ENCODE data around the gene MARVELD3.

Gene MARVELD3

GRCh38 chr16:71623597-71623996 is 2.4 kb upstream of the MARVELD3 start:
- no peak for DNase-seq

GRCh38 chr16:71625113-71625850 is 702 bp upstream of the MARVELD3 start:
- no peak for DNase-seq

- DNase-seq = no peak
Observed at GRCh38 chr16:71626858-71627213, 852 bp downstream of the MARVELD3 start.

- DNase-seq = no peak
Observed at GRCh38 chr16:71627731-71628181, 1.8 kb downstream of the MARVELD3 start.

- no peak for DNase-seq
Observed at GRCh38 chr16:71628810-71629209, 2.8 kb downstream of the MARVELD3 start.

GRCh38 chr16:71629278-71630016 is 3.5 kb downstream of the MARVELD3 start:
- peak; percentile 71 for DNase-seq

- DNase-seq = no peak
Observed at GRCh38 chr16:71630808-71631207, 4.8 kb downstream of the MARVELD3 start.

GRCh38 chr16:71631776-71632175 is 5.8 kb downstream of the MARVELD3 start:
- no peak for DNase-seq

GRCh38 chr16:71635632-71636031 is 9.6 kb downstream of the MARVELD3 start:
- no peak for DNase-seq

GRCh38 chr16:71637398-71637797 is 11.4 kb downstream of the MARVELD3 start:
- DNase-seq = no peak

GRCh38 chr16:71645450-71645849 is 19.5 kb downstream of the MARVELD3 start:
- peak; percentile 30 for DNase-seq

- no peak for DNase-seq
Observed at GRCh38 chr16:71647391-71647790, 21.4 kb downstream of the MARVELD3 start.

GRCh38 chr16:71648162-71648561 is 22.2 kb downstream of the MARVELD3 start:
- DNase-seq = no peak

GRCh38 chr16:71648921-71649320 is 22.9 kb downstream of the MARVELD3 start:
- DNase-seq = no peak

- no peak for DNase-seq
Observed at GRCh38 chr16:71649704-71650103, 23.7 kb downstream of the MARVELD3 start.

GRCh38 chr16:71658771-71659170 is 32.8 kb downstream of the MARVELD3 start:
- DNase-seq = no peak

GRCh38 chr16:71659471-71659870 is 33.5 kb downstream of the MARVELD3 start:
- DNase-seq = no peak

GRCh38 chr16:71666264-71666663 is 40.3 kb downstream of the MARVELD3 start:
- DNase-seq = no peak

- DNase-seq = no peak
Observed at GRCh38 chr16:71666928-71667707, 41.1 kb downstream of the MARVELD3 start.

GRCh38 chr16:71669926-71670536 is 44.0 kb downstream of the MARVELD3 start:
- no peak for DNase-seq

- DNase-seq = no peak
Observed at GRCh38 chr16:71670537-71670936, 44.6 kb downstream of the MARVELD3 start.

GRCh38 chr16:71671165-71671564 is 45.2 kb downstream of the MARVELD3 start:
- no peak for DNase-seq

- no peak for DNase-seq
Observed at GRCh38 chr16:71672125-71672524, 46.1 kb downstream of the MARVELD3 start.
